HTR-8/SVneo (cell line): ENCODE measurements around the gene ADTRP.

Experiments
- DNase-seq: peaks from one replicate; pipeline ENCODE4 v3.0.0; 2011; ENCODE audit warnings: low spot score, mixed read lengths; ENCODE audit not compliant: insufficient read length
- FAIRE-seq: peaks from 2 replicates; lab custom pipeline; 2011; peaks lifted over from hg19 to GRCh38; lab: Jason Lieb, UNC

The ADTRP gene

GRCh38 chr6:11732036-11732631, 46.5 kb downstream of the ADTRP start:
- DNase-seq: no peak
- FAIRE-seq: no peak

GRCh38 chr6:11731423-11731822, 47.2 kb downstream of the ADTRP start:
- DNase-seq: no peak
- no peak for FAIRE-seq

- FAIRE-seq (no peak), DNase-seq (no peak)
Measured at GRCh38 chr6:11730641-11731040, 48.0 kb downstream of the ADTRP start.

GRCh38 chr6:11729076-11729475, 49.5 kb downstream of the ADTRP start:
- no peak for FAIRE-seq
- no peak for DNase-seq

GRCh38 chr6:11727998-11728961, 50.3 kb downstream of the ADTRP start:
- no peak for FAIRE-seq
- no peak for DNase-seq

GRCh38 chr6:11727346-11727997, 51.1 kb downstream of the ADTRP start:
- FAIRE-seq (no peak), DNase-seq (no peak)

GRCh38 chr6:11724286-11724685, 54.3 kb downstream of the ADTRP start:
- DNase-seq: no peak
- no peak for FAIRE-seq

GRCh38 chr6:11722805-11723631, 55.6 kb downstream of the ADTRP start:
- DNase-seq (no peak), FAIRE-seq (no peak)

GRCh38 chr6:11722220-11722619, 56.4 kb downstream of the ADTRP start:
- DNase-seq (no peak), FAIRE-seq (no peak)

- DNase-seq (no peak), FAIRE-seq (no peak)
Measured at GRCh38 chr6:11718463-11718862, 60.1 kb downstream of the ADTRP start.

- FAIRE-seq (no peak), DNase-seq (no peak)
Measured at GRCh38 chr6:11718031-11718430, 60.6 kb downstream of the ADTRP start.

GRCh38 chr6:11714798-11715285, 63.8 kb downstream of the ADTRP start:
- DNase-seq: no peak
- FAIRE-seq: no peak

- no peak for DNase-seq
- FAIRE-seq: no peak
Measured at GRCh38 chr6:11714116-11714797, 64.3 kb downstream of the ADTRP start.

GRCh38 chr6:11712760-11713159, 65.8 kb downstream of the ADTRP start:
- no peak for DNase-seq
- no peak for FAIRE-seq

- FAIRE-seq (no peak), DNase-seq (no peak)
Measured at GRCh38 chr6:11711984-11712711, 66.5 kb downstream of the ADTRP start.

- FAIRE-seq (no peak), DNase-seq (no peak)
Measured at GRCh38 chr6:11711003-11711983, 67.3 kb downstream of the ADTRP start.

GRCh38 chr6:11710311-11710761, 68.3 kb downstream of the ADTRP start:
- no peak for DNase-seq
- FAIRE-seq: no peak

GRCh38 chr6:11706171-11706570, 72.4 kb downstream of the ADTRP start:
- no peak for FAIRE-seq
- DNase-seq: no peak
